Fibroblast of mammary gland (primary cell): ENCODE data around the gene MILR1.

Experiments used
- DNase-seq: peaks from one replicate; pipeline ENCODE4 v3.0.0-alpha.2; 2010; ENCODE audit warnings: low read depth
- H3K4me3 ChIP-seq: 2 replicates; pipeline ENCODE4 v1.5.1; 2011; ENCODE audit warnings: low read depth, mild to moderate bottlenecking, low read length, moderate library complexity; ENCODE audit not compliant: control insufficient read depth
- CTCF ChIP-seq: conservative IDR thresholded peaks from 2 replicates; pipeline ENCODE4 v1.5.1; 2011; ENCODE audit warnings: low read depth, low read length, inconsistent platforms; ENCODE audit not compliant: control insufficient read depth, insufficient read depth

The MILR1 gene

GRCh38 chr17:64448665-64449512 is at the start of gene MILR1:
Gene MILR1, plus strand, starts transcription at chr17:64449115. Its CDS starts 54 bp downstream, at chr17:64449169.
- TF ChIP-seq CTCF, result no peak
- peak; percentile 95 for DNase-seq
- H3K4me3 ChIP-seq, result peak within 1 kb of the TSS; percentile 34

GRCh38 chr17:64399767-64400156 is 49.2 kb upstream of the MILR1 start:
- no peak overlapping the region for H3K4me3 ChIP-seq
- no peak for DNase-seq
- TF ChIP-seq CTCF, result no peak

GRCh38 chr17:64400642-64401041 is 48.3 kb upstream of the MILR1 start:
- DNase-seq, result no peak
- no peak for TF ChIP-seq CTCF

GRCh38 chr17:64401244-64401860 is 47.6 kb upstream of the MILR1 start:
- DNase-seq, result no peak
- no peak overlapping the region for H3K4me3 ChIP-seq
- no peak for TF ChIP-seq CTCF

More at GRCh38 chr17:64400642-64401041, 48.3 kb upstream of the MILR1 start:
- H3K4me3 ChIP-seq, result no peak overlapping the region

- no peak overlapping the region for H3K4me3 ChIP-seq
- DNase-seq, result no peak
- no peak for TF ChIP-seq CTCF
Observed at GRCh38 chr17:64401941-64402340, 47.0 kb upstream of the MILR1 start.

- TF ChIP-seq CTCF, result no peak
- no peak for DNase-seq
- H3K4me3 ChIP-seq, result no peak overlapping the region
Observed at GRCh38 chr17:64402469-64402868, 46.4 kb upstream of the MILR1 start.
